CD4-positive, alpha-beta T cell (primary cell): ENCODE results near the gene VSNL1. TPM values are rescaled to one million over a fixed set of nuclear protein-coding genes. Genes with fewer than 3 reads are reported as not detected.

Experiments
- ATAC-seq: fragments of 200-7000 bp; cut with Tn5 transposase; one replicate; pipeline ENCODE4 v1.10.0; 2022; ENCODE audit warnings: mild to moderate bottlenecking; ENCODE audit not compliant: poor library complexity
- CTCF ChIA-PET: fragments of 350-600 bp; sonication (Branson Sonifier 250); formaldehyde crosslinking; loops from one replicate; lab custom pipeline; 2021; ENCODE audit warnings: antibody characterized with exemption, inconsistent platforms; lab: Charles Lee
- POLR2A ChIA-PET: fragments of 350-600 bp; sonication (Branson Sonifier 250); formaldehyde crosslinking; loops from one replicate; lab custom pipeline; 2021; ENCODE audit warnings: antibody characterized with exemption, inconsistent platforms; lab: Charles Lee
- DNase-seq, 14 experiments: peaks; one replicate each; pipeline ENCODE4 v3.0.0-alpha.2; 2013 to 2020; ENCODE audit warnings: mixed read lengths in 2 of 14
- H3K27ac ChIP-seq, 2 donors: one replicate each; pipeline versions ENCODE4 v1.5.1 to v1.7.0; 2013; ENCODE audit warnings: low read length in 2 of 2, low read depth in 1 of 2, mild to moderate bottlenecking in 1 of 2
- H3K27me3 ChIP-seq, 2 experiments: 1 replicate in 1 of 2; 2 replicates in 1 of 2; pipeline versions ENCODE4 v1.6.1 to v1.7.0; 2013; ENCODE audit warnings: low read length in 2 of 2, control low read depth in 1 of 2, mild to moderate bottlenecking in 1 of 2, moderate library complexity in 1 of 2; ENCODE audit not compliant: insufficient read depth in 2 of 2, control insufficient read depth in 1 of 2
- H3K36me3 ChIP-seq: one replicate; pipeline ENCODE4 v1.6.1; 2013; ENCODE audit warnings: low read length, control low read depth; ENCODE audit not compliant: insufficient read depth
- H3K4me1 ChIP-seq: one replicate; pipeline ENCODE4 v1.6.1; 2013; ENCODE audit warnings: low read length, control low read depth; ENCODE audit not compliant: insufficient read depth
- H3K4me3 ChIP-seq: one replicate; pipeline ENCODE4 v1.5.1; 2013; ENCODE audit warnings: mild to moderate bottlenecking, low read length, moderate library complexity
- H3K9me3 ChIP-seq, 2 experiments: 1 replicate in 1 of 2; 2 replicates in 1 of 2; pipeline versions ENCODE4 v1.6.1 to v1.7.0; 2013; ENCODE audit warnings: low read length in 2 of 2, mild to moderate bottlenecking in 2 of 2, control low read depth in 1 of 2, moderate library complexity in 1 of 2; ENCODE audit not compliant: control insufficient read depth in 1 of 2, insufficient read depth in 1 of 2
- H3K27ac Mint-ChIP-seq: one replicate; pipeline ENCODE4 v1.8.0; 2020; ENCODE audit warnings: mixed read lengths
- H3K27me3 Mint-ChIP-seq: one replicate; pipeline ENCODE4 v1.8.0; 2021; ENCODE audit warnings: mixed read lengths
- H3K36me3 Mint-ChIP-seq: one replicate; pipeline ENCODE4 v1.8.0; 2021; ENCODE audit warnings: low read depth, mixed read lengths
- H3K4me1 Mint-ChIP-seq: one replicate; pipeline ENCODE4 v1.8.0; 2021; ENCODE audit warnings: low read depth, mixed read lengths
- H3K4me3 Mint-ChIP-seq: one replicate; pipeline ENCODE4 v1.8.0; 2020; ENCODE audit warnings: mild to moderate bottlenecking, mixed read lengths
- H3K9me3 Mint-ChIP-seq: one replicate; pipeline ENCODE4 v1.8.0; 2020; ENCODE audit warnings: mixed read lengths
- CTCF ChIP-seq: fragments of 200-600 bp; IDR thresholded peaks from one replicate; pipeline ENCODE4 v1.8.0; 2022; ENCODE audit warnings: antibody characterized with exemption, mild to moderate bottlenecking
- intact Hi-C, 2 experiments: fragments of 100-400 bp; cut with DNase I in 1 of 2; cut with micrococcal nuclease in 1 of 2; formaldehyde crosslinking; loops; one replicate each; pipeline versions ENCODE4 v1.15.1 to v1.9.0; 2023 to 2025; cut with DNase I, micrococcal nuclease
- total RNA-seq, 174 experiments: library from RNA in 2 of 174; stranded (reverse) in 2 of 174; gene quantifications; one replicate each; pipeline ENCODE4 v1.2.3 and lab custom pipeline; 2021 to 2026

The VSNL1 gene
- total RNA-seq, 2 experiments from 2014 or later, result not detected

GRCh38 chr2:17592731-17593409, 52.4 kb downstream of the VSNL1 start:
- intact Hi-C loops, result no loop called here
- Mint-ChIP-seq H3K9me3 (no peaks in the 10 kb centered on the region), H3K4me3 (no peak overlapping the region), H3K36me3 (no peaks in the 10 kb centered on the region), H3K27ac (no peak overlapping the region), H3K27me3 (peaks cover 15% of the 10 kb centered on the region), H3K4me1 (no peaks in the 10 kb centered on the region)
- H3K4me3 ChIP-seq, result no peak overlapping the region
- no peak for ATAC-seq
- CTCF ChIA-PET, result no interaction called here
- no peaks in the 10 kb centered on the region for H3K4me1 ChIP-seq
- H3K9me3 ChIP-seq, result no peaks in the 10 kb centered on the region
- DNase-seq, result no peak
- H3K27ac ChIP-seq, result no peak overlapping the region
- H3K36me3 ChIP-seq, result no peaks in the 10 kb centered on the region
- TF ChIP-seq CTCF, result no peak
- POLR2A ChIA-PET, result no interaction called here
- peaks cover 2 to 4% of the 10 kb centered on the region in 2 experiments for H3K27me3 ChIP-seq

- Histone ChIP-seq H3K27me3 (peaks cover under 1 to 2% of the 10 kb centered on the region in 2 experiments), H3K4me1 (no peaks in the 10 kb centered on the region), H3K4me3 (no peak overlapping the region), H3K9me3 (no peaks in the 10 kb centered on the region), H3K27ac (no peak overlapping the region), H3K36me3 (no peaks in the 10 kb centered on the region)
- Mint-ChIP-seq H3K27me3 (peaks cover 9% of the 10 kb centered on the region), H3K27ac (no peak overlapping the region), H3K4me3 (no peak overlapping the region), H3K36me3 (no peaks in the 10 kb centered on the region), H3K4me1 (no peaks in the 10 kb centered on the region), H3K9me3 (no peaks in the 10 kb centered on the region)
- ChIA-PET POLR2A (no interaction called here), CTCF (no interaction called here)
- TF ChIP-seq CTCF, result no peak
- ATAC-seq (no peak), DNase-seq (no peak)
- intact Hi-C loops, result no loop called here
Observed at GRCh38 chr2:17593445-17593840, 52.9 kb downstream of the VSNL1 start.

- Histone ChIP-seq H3K9me3 (no peaks in the 10 kb centered on the region), H3K36me3 (no peaks in the 10 kb centered on the region), H3K27ac (no peak overlapping the region), H3K27me3 (peaks cover 0 to 2% of the 10 kb centered on the region in 2 experiments), H3K4me3 (no peak overlapping the region), H3K4me1 (no peaks in the 10 kb centered on the region)
- Mint-ChIP-seq H3K27me3 (peaks cover 9% of the 10 kb centered on the region), H3K27ac (no peak overlapping the region), H3K9me3 (no peaks in the 10 kb centered on the region), H3K36me3 (no peaks in the 10 kb centered on the region), H3K4me1 (no peaks in the 10 kb centered on the region), H3K4me3 (no peak overlapping the region)
- DNase-seq (no peak), ATAC-seq (no peak)
- no peak for TF ChIP-seq CTCF
- POLR2A ChIA-PET, result no interaction called here
- intact Hi-C loops, result no loop called here
- CTCF ChIA-PET, result no interaction called here
Observed at GRCh38 chr2:17593841-17594491, 53.5 kb downstream of the VSNL1 start.
